ENCODE results near the gene ENTPD1.
"Not testable (repeated sequence)": the region's sequence is repeated elsewhere in the genome, so short reads cannot be mapped to it uniquely, and the experiment has no call there.

The ENTPD1 gene

GRCh38 chr10:95905897-95906580 lies 150.1 kb downstream of the ENTPD1 start:
- not testable (repeated sequence) for H3K27ac ChIP-seq (ENCODE audit: low read depth, low read length, severe bottlenecking); H3K4me3 ChIP-seq (ENCODE audit: extremely low read depth, insufficient read depth, low read length, poor library complexity, severe bottlenecking); H3K4me1 ChIP-seq (ENCODE audit: control insufficient read depth, insufficient read depth, low read length, poor library complexity, severe bottlenecking); H3K9me3 ChIP-seq (ENCODE audit: control insufficient read depth, low read length)
- H3K36me3 ChIP-seq (ENCODE audit: control insufficient read depth, insufficient read depth, low read length), result peaks cover 31% of the 10 kb centered on the region
- 99 to 100% methylated on average over 9 of the region's 12 CpGs for WGBS, 2 experiments (ENCODE audit: insufficient coverage in 2 of 2)

GRCh38 chr10:95906677-95907455 lies 150.9 kb downstream of the ENTPD1 start:
- Histone ChIP-seq H3K9me3 (ENCODE audit: control insufficient read depth, low read length) (no peaks in the 10 kb centered on the region), H3K27ac (ENCODE audit: low read depth, low read length, severe bottlenecking) (peak overlapping the region; percentile 71), H3K4me1 (ENCODE audit: control insufficient read depth, insufficient read depth, low read length, poor library complexity, severe bottlenecking) (peaks cover 3% of the 10 kb centered on the region), H3K36me3 (ENCODE audit: control insufficient read depth, insufficient read depth, low read length) (peaks cover 31% of the 10 kb centered on the region), H3K4me3 (ENCODE audit: extremely low read depth, insufficient read depth, low read length, poor library complexity, severe bottlenecking) (peak overlapping the region; percentile 63)
- 16 to 54% methylated on average over 4 to 14 of the region's 22 CpGs for WGBS, 2 experiments (ENCODE audit: insufficient coverage in 2 of 2)

GRCh38 chr10:95907456-95908253 lies 151.7 kb downstream of the ENTPD1 start, which contains the start of gene CC2D2B:
Gene CC2D2B (plus strand): TSS chr10:95907975. CDS start chr10:95911324, 3,349 bp downstream.
- H3K36me3 ChIP-seq (ENCODE audit: control insufficient read depth, insufficient read depth, low read length), result peaks cover 28% of the 10 kb centered on the region
- H3K27ac ChIP-seq (ENCODE audit: low read depth, low read length, severe bottlenecking), result peak within 1 kb of the TSS; percentile 71
- no peaks in the 10 kb centered on the region for H3K9me3 ChIP-seq (ENCODE audit: control insufficient read depth, low read length)
- 0 to 1% methylated on average over 47 to 59 of the region's 69 CpGs for WGBS, 2 experiments (ENCODE audit: insufficient coverage in 2 of 2)
- H3K4me1 ChIP-seq (ENCODE audit: control insufficient read depth, insufficient read depth, low read length, poor library complexity, severe bottlenecking), result peaks cover 3% of the 10 kb centered on the region
- peak within 1 kb of the TSS; percentile 63 for H3K4me3 ChIP-seq (ENCODE audit: extremely low read depth, insufficient read depth, low read length, poor library complexity, severe bottlenecking)

- 43 to 69% methylated on average over 3 to 4 of the region's 4 CpGs for WGBS, 2 experiments (ENCODE audit: insufficient coverage in 2 of 2)
- Histone ChIP-seq H3K9me3 (ENCODE audit: control insufficient read depth, low read length) (no peaks in the 10 kb centered on the region), H3K36me3 (ENCODE audit: control insufficient read depth, insufficient read depth, low read length) (peaks cover 21% of the 10 kb centered on the region), H3K4me3 (ENCODE audit: extremely low read depth, insufficient read depth, low read length, poor library complexity, severe bottlenecking) (peak overlapping the region; percentile 63), H3K27ac (ENCODE audit: low read depth, low read length, severe bottlenecking) (no peak overlapping the region), H3K4me1 (ENCODE audit: control insufficient read depth, insufficient read depth, low read length, poor library complexity, severe bottlenecking) (peaks cover 3% of the 10 kb centered on the region)
Observed at GRCh38 chr10:95908450-95908849, 152.5 kb downstream of the ENTPD1 start.

- Histone ChIP-seq H3K27ac (ENCODE audit: low read depth, low read length, severe bottlenecking) (no peak overlapping the region), H3K4me3 (ENCODE audit: extremely low read depth, insufficient read depth, low read length, poor library complexity, severe bottlenecking) (no peak overlapping the region), H3K4me1 (ENCODE audit: control insufficient read depth, insufficient read depth, low read length, poor library complexity, severe bottlenecking) (no peaks in the 10 kb centered on the region), H3K36me3 (ENCODE audit: control insufficient read depth, insufficient read depth, low read length) (peaks cover 11% of the 10 kb centered on the region), H3K9me3 (ENCODE audit: control insufficient read depth, low read length) (no peaks in the 10 kb centered on the region)
- WGBS, 2 experiments (ENCODE audit: insufficient coverage in 2 of 2), result 100% methylated on average over 2 of the region's 2 CpGs
Observed at GRCh38 chr10:95909561-95909960, 153.6 kb downstream of the ENTPD1 start.

GRCh38 chr10:95916039-95916438 lies 160.1 kb downstream of the ENTPD1 start:
- H3K36me3 ChIP-seq (ENCODE audit: control insufficient read depth, insufficient read depth, low read length); H3K4me1 ChIP-seq (ENCODE audit: control insufficient read depth, insufficient read depth, low read length, poor library complexity, severe bottlenecking); H3K4me3 ChIP-seq (ENCODE audit: extremely low read depth, insufficient read depth, low read length, poor library complexity, severe bottlenecking); H3K9me3 ChIP-seq (ENCODE audit: control insufficient read depth, low read length); H3K27ac ChIP-seq (ENCODE audit: low read depth, low read length, severe bottlenecking): not testable (repeated sequence)
